ENCODE measurements around the gene POLN. TPM values are rescaled to one million over a fixed set of nuclear protein-coding genes. Genes with fewer than 3 reads are reported as not detected.
"Not testable (repeated sequence)": the region's sequence is repeated elsewhere in the genome, so short reads cannot be mapped to it uniquely, and the experiment has no call there.

Gene POLN
- polyA plus RNA-seq, 1 donor: 6.6 TPM

DNA sequence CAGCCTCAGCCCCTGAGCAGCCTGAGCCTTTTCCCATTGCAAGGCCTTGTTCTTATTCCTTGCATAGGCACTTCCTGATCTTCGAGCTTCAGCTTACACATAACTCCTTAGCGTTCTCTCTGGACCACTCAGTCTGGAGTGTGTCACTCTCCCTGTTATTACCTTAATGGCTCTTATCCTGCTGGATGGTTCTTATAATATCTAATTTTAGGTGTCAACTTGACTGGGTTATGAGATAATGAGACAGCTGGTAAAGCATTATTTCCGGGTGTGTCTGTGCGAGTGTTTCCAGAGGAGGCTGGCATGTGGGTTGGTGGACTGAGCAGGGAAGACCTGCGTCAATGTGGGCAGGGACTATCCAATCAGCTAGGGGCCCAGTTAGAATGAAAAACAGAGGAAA lies 75.7 kb downstream of the POLN start:
- DNase-seq: no peak

DNA sequence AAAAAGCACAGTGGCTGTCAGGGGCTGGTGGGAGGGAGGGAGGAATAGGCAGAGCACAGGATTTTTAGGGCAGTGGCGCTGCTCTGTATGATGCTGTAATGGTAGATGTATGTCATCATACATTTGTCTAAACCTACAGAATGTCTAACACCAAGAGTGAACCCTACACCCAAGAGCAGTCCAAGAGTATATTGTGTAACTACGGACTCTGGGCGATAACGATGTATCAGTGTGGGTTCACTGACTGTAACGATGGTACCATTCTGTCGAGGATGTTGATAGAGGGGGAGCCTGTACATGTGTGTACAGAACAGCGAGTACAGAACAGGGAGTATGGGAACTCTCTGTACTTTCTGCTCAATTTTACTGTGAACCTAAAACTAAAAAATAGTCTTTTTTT lies 76.5 kb downstream of the POLN start:
- no peak for DNase-seq

DNA sequence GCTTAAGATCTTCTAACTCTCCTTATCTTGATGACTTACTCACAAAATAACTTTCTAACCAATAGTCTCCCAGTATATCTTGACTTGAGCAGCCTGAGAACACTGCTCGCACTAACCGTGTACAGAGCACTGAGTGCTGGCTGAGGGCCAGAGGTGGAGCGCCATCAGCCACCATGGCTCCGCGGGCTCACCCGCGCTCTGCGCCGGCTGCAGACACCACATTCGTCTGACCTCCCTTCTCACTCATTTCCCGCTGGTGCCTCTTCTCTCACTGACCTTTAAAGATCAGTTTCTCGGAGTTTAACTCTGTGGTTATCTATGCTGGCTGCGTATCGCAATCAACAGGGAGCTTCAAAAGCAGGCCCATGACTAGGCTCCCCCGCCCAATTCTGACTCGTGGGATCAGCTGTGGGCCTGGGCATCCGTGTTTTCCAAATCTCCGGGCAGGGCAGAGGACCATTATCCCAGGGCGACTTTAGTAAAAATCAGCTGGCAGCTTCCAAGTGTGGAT lies 78.6 kb downstream of the POLN start:
- no peak for DNase-seq

DNA sequence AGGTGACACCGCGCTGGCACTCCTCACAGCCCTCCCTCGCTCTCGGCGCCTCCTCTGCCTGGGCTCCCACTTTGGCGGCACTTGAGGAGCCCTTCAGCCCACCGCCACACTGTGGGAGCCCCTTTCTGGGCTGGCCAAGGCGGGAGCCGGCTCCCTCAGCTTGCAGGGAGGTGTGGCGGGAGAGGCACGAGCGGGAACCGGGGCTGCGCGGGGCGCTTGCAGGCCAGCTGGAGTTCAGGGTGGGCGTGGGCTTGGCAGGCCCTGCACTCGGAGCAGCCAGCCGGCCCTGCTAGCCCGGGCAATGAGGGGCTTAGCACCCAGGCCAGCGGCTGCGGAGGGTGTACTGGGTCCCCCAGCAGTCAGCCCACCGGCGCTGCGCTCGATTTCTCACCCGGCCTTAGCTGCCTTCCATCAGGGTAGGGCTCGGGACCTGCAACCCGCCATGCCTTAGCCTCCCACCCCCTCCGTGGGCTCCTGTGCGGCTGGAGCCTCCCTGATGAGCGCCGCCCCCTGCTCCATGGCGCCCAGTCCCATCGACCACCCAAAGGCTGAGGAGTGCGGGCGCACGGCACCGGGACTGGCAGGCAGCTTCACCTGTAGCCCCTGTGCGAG lies 80.7 kb downstream of the POLN start:
- DNase-seq: not testable (repeated sequence)

DNA sequence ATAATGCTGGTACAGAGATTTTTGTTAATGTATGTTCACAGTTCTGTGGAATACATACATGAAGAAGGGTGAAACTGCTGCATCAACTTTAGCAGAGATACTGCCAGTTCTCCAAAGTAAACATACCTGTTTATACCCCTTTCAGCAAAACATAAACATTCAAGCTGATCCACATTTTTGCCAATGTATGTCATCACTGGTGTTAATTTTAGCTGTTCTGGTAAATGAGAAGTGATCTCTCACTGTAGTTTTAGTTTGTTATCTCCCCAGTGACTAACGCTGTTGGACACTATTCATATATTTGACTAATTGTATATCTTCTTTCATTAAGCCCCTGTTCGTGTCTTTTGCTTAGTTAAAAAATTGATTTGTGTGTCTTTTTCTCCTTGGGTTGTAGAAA lies 82.0 kb downstream of the POLN start:
- DNase-seq: no peak

DNA sequence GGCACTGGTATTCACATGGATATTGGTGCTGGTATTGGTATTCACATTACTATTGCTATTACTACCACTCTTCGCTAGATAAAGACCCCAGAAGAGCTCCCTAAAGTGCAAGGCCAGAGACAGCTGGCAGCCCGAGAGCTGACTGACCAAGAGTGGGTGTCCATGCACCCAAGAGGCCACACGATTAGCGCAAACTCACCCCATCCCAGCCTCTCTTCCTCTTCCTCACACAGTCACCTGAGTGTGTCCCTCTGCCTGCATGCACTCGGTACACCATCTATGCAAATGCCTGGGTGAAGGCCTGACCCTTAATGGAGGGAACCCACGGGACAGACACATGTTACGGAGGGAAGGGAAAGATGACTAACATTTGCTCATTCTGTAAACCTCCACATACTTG lies 86.7 kb downstream of the POLN start:
- no peak for DNase-seq

DNA sequence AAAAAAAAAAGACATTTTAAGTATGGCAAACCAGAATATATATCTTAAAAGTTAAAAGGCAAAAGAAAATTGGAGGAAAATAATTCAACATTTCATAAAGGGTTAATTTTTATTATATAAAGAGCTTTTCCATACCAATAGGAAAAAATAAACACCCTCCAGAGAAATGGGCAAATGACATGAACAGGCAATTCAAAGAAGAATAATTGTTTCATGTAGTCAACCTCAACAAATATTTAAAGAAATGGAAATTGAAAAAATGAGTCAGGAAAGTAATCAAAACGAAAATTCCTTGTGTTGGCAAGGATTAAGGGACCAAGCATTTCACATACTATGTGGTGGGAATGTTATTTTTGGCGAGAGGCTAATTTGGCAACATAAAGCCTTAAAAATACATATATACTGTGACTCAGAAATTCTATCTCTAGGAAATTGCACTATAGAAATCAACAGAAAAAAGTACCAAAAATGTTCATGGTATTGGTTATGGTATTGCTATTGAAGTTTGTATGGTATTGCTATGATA lies 87.6 kb downstream of the POLN start:
- no peak for DNase-seq

DNA sequence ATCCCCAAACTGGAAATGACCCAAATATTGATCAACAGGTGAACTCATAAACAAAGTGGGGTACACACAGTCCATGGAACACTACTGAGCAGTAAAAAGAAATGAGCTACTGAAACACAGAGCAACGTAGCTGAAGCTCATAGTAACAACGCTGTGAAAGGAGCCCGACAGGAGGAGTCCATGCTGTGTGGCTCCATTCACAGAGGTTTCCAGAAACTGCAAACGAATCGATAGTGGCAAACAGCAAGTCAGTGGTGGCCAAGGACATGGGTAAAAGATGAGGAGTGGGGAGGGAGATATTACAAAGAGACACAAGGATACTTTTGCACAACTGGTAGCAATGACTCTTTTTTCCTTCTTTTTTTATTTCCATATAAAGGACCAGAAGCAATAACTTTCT lies 90.4 kb downstream of the POLN start:
- no peak for DNase-seq

DNA sequence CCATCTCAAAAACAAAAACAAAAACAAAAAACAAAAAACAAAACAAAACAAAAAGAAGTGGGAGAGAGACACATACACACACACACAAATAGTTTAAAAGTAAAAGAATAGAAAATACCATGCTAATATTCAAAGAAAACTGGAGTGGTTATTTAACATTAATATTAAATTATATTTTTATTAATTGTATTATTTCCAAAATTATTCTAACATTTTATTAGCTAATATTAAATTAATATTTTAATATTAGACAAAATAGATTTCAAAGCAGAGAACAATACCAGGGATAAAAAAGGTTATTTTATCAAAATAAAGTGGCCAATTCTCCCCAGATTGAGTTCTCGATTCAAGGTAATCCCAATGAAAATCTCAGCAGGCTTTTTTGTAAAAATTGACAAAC lies 91.8 kb downstream of the POLN start:
- DNase-seq: no peak

DNA sequence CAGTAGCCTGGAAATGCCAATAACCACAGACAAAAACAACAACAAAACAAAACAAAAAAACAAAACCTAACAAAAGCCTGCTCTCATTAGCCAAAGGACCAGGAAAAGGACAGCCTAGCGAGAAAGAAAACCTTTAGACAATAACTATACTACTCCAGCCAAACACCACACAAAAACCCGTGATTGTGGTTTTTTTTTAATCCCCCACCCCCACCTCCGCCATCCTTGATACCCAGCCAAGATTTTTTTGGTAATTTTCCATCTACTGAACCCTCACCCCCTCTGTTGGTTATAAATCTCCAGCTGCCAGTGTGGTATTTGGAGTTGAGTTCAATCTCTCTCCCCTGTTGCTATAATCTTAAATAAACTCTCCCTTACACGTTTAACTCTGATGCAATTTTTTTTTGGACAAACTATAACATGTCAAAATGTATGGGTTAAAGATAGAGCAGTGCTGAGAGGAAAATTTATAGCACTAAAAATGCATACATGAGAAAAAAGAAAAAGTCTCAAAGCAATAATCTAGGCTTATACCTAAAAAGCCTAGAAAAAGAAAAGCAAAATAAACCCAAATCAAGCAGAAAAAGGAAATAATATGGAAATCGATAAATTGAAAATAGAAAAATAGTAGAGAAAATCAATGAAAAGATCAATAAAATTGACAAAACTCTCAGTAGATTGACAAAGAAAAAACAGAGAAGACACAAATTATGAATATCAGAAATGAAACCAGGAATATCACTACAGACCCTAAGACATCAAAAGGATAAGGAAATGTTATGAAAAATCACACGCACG lies 99.1 kb downstream of the POLN start:
- no peak for DNase-seq

DNA sequence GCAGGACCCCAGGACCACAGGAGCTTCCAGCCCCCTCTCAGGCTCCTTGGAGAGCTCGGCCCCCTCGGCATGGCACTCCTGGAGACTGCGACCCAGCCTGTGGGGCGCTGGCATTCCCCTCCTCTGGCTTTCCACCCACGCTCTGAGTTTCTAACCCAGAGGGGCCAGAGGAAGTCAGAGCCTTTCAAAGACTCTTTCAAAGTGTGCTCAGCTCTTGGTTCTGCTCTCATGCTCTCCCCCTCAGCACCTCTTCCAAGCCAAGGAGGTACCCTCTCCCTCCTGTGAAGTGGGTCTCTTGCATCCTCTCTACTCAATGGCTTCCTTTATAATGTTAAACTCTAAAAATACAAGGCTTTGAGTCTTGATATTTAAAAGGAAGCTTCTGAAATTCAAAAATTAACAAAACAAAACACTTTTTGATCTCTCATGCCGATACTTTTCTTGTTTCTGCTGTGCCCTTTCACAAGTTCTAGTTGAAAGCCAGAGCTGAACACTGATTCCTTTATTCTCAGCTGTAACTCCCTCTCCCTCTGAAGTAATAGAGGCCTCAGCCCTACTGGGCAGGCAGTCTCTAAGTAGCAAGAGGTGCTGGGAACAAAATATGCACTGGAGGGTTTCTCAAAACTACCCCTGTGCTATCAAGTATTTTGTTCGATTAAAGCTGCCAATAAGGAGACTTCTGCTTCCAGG lies 100.0 kb downstream of the POLN start:
- DNase-seq: no peak

DNA sequence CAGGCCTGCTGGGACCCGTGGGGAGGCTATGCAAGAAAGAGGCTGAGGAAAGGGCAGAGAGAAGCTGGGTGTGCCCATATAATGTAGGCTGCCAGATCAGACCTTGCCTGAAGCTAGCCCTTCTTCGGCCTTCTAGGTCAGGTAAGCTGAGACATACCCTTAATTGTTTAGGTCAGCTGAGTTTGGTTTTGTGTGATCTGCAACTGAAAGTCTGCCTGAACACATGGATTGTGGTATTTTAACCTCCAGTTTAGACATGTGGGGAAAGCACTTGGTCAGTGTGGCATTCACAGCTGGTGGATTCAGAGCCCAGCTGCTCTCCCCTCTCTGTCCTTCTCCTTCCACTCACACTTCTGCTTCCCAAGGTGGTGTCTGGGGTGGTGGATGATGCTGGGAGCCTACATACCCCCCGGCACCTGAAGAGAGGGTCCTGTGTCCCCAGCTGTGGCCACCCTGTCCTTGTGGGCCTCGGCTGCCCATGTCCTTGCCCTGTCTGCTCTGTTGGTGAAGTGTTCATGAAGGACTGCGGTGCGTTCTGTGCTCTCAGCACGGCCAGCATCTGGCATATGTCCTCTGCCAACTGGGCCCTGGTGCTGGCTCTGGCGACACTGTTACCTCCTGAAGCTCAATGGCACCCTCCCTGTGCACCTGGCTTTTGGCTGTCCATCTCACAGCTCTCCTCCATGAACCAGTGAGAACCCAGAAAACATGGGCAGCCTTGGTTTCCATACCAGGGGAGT lies 100.7 kb downstream of the POLN start:
- no peak for DNase-seq

DNA sequence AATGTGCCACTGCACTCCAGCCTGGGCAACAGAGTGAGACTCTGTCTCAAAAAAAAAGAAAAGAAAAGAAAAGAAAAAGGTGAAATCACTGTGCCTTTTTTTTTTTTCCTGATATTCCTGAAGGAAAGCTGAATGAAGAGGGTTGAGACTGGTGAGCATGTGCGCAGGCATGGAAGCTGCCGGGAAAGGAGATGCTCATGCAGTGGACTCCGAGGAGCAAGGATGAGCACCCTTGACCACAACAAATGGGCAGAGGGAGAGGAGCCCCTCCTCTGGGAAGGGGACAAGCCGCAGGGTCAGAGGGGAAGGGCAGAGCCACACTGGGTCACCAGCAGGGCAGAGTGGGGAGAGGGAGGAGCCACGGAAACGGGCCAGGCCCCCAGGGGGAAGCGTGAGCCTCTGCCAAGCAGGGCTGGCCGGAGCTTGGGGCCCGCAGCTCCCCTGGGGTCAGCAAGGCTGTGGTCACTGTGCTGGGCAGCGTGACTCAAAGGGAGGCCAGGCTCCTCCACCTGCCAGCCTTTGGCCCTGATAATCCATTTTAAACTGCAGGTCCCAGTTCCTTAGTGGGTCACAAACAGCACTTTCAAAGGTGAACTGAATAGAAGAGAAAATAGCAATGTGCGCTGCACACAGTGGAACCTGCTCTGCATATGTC lies 102.9 kb downstream of the POLN start:
- no peak for DNase-seq

DNA sequence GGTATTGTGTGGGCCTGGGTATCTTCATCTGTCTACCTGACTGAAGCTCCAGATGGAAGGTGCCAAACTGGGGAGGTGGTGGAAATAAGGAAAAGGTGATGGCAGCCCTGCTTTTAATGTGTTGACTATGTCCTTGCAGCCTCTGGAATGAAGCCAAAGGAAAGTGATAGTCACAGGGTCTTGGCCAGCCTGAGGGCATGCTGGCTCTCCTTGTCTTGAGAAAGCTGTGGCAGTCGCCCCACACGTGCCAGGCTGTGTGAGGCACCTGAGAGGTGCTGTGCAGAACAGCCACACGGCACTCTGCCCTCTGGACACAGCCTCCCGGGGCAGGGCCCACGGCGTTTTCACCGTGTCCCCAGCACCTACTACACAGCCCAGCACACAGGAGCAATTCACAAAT lies 105.2 kb downstream of the POLN start:
- no peak for DNase-seq

DNA sequence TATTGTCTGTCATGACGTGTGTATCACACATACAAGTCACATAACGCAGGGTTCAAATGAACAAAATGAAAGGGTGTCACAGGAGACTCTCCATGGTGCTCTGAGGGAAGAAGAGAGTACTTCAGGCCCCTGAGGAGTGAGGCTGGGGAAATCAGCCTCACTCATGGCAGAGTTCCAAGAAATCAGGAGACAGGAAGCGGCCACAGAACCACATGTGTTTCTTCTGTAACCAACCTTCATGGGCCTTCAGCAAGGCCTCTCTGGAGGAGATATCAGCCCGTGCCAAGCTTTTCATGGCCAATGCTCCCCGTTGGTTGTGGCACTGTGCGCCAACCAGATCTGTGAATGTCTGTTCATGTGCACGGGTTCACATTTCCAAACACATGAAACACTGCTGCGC lies 106.8 kb downstream of the POLN start:
- DNase-seq: peak; percentile 18

DNA sequence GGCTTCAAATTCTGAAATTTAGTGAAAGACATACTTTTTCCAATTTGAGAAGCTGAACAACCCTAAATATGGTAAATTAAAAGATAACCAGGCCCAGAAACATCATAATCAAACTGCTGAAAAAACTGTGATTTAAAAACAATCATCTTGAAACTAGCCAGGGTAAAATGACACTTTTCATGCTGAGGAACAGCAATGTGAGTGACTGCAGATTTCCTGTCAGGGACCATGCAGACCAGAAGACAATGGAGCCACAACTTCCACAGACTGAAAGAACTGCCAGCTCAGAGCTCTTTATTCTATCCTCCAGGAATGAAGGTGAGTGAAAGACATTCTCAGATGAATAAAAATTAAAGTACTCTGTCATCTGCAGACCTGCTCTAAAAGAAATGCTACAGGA lies 109.5 kb downstream of the POLN start:
- no peak for DNase-seq

DNA sequence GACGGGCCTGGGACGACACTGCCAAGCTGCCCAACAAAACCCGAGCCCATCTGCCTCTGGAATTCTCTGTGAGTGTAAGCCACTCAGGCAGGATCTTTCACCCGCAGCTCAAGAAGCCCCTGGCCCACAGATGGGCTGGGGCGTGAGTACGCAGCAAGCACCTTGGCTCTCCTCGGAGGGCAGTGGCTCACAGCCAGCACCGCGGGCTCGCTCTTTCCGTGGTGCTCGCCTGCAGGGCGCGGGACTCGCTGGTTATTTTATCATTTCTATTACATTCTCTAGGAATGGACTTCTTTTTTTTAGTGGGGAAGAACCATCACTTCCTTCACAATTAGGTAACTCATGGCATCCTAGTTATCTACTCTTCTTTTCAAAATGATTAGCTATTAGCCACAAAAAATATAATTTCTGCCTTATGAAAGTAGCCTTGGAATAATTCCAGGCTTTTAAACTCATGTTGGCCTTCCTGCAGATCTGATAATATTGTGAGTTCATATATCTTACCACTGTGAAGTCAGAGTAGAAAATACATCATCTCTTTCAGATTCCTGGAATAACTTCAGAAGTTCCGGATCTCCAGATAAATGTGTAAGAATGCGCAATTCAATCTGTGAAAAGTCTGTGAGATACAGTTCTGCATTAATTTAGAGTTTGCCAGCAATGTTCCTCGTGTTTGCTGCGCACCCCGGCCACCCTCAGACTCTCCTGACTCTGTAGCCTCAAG lies 114.2 kb downstream of the POLN start:
- no peak for DNase-seq

DNA sequence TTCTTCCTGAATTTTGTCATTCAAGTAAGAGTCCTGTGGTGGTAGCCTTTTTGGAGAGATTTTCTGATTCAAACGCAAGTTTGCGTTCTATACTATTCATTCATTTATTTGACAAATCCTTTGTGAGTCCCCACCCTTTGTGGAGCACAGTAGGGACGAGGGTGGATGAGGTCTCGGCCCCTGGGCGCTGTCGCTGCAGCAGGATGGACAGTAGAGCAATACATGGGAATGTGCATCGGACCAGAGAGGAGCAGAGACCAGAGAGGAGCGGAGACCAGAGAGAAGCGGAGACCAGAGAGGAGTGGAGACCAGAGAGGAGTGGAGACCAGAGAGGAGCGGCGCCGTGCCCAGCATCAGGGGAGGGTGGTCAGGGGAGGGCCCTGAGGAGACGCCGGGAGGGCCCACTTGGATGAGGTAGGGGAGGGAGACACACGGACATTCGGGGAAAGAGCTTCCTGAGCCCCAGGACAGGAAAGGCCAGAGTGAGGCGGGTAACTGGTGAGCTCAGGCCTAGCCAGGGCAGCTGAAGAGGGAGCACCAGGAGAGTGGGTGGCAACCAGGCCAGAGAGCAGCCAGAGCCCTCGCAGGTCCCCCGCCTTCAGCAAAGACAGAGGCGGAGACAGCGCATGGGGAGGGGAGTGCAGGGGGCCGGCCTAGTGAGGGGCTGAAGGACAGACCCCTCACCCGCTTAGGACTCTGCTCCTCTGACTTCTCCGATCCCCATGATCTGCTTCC lies 115.4 kb downstream of the POLN start:
- no peak for DNase-seq

DNA sequence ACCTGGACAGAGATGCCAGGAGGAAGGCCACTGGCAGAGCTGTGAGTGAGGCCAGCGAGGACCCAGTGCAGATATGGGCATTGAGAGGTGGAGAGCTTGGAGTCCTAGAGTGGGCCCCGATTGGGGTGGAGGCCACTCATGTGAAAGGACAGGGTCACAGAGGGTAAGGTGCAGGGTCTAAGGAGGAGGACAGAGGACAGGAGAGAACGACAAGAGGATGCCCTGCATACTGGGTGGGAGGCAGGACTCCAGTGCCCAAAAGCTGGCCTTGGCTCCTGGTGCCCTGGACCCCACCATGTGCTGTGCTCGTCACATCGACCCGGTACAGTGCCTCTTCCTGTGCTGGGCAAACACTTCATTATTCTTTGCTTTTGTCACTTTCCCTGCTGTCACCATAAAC lies 116.1 kb downstream of the POLN start:
- DNase-seq: no peak

DNA sequence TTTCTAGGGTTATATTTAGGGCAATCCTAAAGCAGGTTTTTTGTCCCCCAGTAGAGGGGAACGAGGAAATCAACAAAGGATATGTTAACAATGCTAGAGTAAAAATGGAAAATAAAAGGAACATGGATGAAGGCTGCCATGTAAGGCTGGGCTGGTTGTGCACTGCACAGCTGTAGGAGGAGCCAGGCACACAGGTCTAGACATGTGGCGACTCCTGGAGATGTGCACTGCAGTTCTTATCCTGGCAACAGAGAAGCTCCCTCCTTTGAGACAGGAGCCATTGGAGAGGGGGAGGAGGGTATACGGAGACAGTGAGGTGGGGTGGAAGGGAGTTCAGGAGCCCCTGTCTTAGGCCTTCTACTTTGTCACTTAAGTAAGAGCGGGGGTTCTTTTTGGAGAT lies 116.9 kb downstream of the POLN start:
- DNase-seq: no peak
